Measurements from ENCODE around the gene ZC3H12D.

- TF ChIP-seq, protein P1, sequence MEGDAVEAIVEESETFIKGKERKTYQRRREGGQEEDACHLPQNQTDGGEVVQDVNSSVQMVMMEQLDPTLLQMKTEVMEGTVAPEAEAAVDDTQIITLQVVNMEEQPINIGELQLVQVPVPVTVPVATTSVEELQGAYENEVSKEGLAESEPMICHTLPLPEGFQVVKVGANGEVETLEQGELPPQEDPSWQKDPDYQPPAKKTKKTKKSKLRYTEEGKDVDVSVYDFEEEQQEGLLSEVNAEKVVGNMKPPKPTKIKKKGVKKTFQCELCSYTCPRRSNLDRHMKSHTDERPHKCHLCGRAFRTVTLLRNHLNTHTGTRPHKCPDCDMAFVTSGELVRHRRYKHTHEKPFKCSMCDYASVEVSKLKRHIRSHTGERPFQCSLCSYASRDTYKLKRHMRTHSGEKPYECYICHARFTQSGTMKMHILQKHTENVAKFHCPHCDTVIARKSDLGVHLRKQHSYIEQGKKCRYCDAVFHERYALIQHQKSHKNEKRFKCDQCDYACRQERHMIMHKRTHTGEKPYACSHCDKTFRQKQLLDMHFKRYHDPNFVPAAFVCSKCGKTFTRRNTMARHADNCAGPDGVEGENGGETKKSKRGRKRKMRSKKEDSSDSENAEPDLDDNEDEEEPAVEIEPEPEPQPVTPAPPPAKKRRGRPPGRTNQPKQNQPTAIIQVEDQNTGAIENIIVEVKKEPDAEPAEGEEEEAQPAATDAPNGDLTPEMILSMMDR (conservative IDR thresholded peaks at IDR 0.05), result no peak
- TF ChIP-seq ZFX (IDR thresholded peaks at IDR 0.05), result no peak
Observed at GRCh38 chr6:149473080-149474052, 11.4 kb downstream of the ZC3H12D start.

Data from C4-2B (cell line).